ENCODE results near the gene RBM17.
"Not testable (repeated sequence)": the region's sequence is repeated elsewhere in the genome, so short reads cannot be mapped to it uniquely, and the experiment has no call there.

Gene RBM17

GRCh38 chr10:6114299-6114698 lies 25.5 kb downstream of the RBM17 start:
- no peak for DNase-seq

- no peak for DNase-seq
These were observed 26.0 kb downstream of the RBM17 start for GRCh38 chr10:6114805-6115341.

- DNase-seq: no peak
These were observed 26.6 kb downstream of the RBM17 start for GRCh38 chr10:6115411-6115810.

- no peak for DNase-seq
These were observed 27.1 kb downstream of the RBM17 start for GRCh38 chr10:6115824-6116350.

GRCh38 chr10:6116806-6117205 lies 28.0 kb downstream of the RBM17 start:
- DNase-seq: no peak

GRCh38 chr10:6117711-6118110 lies 28.9 kb downstream of the RBM17 start:
- DNase-seq: no peak

GRCh38 chr10:6119423-6119822 lies 30.6 kb downstream of the RBM17 start:
- no peak for DNase-seq

GRCh38 chr10:6119962-6120361 lies 31.1 kb downstream of the RBM17 start:
- no peak for DNase-seq

- no peak for DNase-seq
These were observed 31.9 kb downstream of the RBM17 start for GRCh38 chr10:6120691-6121090.

GRCh38 chr10:6121146-6121545 lies 32.3 kb downstream of the RBM17 start:
- no peak for DNase-seq

GRCh38 chr10:6123532-6123931 lies 34.7 kb downstream of the RBM17 start:
- DNase-seq: no peak

GRCh38 chr10:6124666-6125065 lies 35.8 kb downstream of the RBM17 start:
- no peak for DNase-seq

GRCh38 chr10:6127461-6127860 lies 38.6 kb downstream of the RBM17 start:
- not testable (repeated sequence) for DNase-seq

- no peak for DNase-seq
These were observed 39.3 kb downstream of the RBM17 start for GRCh38 chr10:6128087-6128486.

- no peak for DNase-seq
These were observed 39.9 kb downstream of the RBM17 start for GRCh38 chr10:6128591-6129251.

- DNase-seq: no peak
These were observed 42.1 kb downstream of the RBM17 start for GRCh38 chr10:6130848-6131470.

GRCh38 chr10:6133331-6134098 lies 44.7 kb downstream of the RBM17 start:
- no peak for DNase-seq

- DNase-seq: no peak
These were observed 45.4 kb downstream of the RBM17 start for GRCh38 chr10:6134099-6134823.

GRCh38 chr10:6135039-6135438 lies 46.2 kb downstream of the RBM17 start:
- no peak for DNase-seq

- no peak for DNase-seq
These were observed 46.8 kb downstream of the RBM17 start for GRCh38 chr10:6135589-6136168.

- peak; percentile 77 for DNase-seq
These were observed 47.7 kb downstream of the RBM17 start for GRCh38 chr10:6136215-6137201.

All from activated CD4-positive, alpha-beta T cell treated with anti-CD3 and anti-CD28 coated beads for 48 hours (primary cell).